GM12872 (cell line): ENCODE results near the gene CRIM1.

Experiments
- CTCF ChIP-seq: IDR thresholded peaks from 3 replicates; pipeline ENCODE4 v1.5.1; 2011; ENCODE audit warnings: low read depth, mild to moderate bottlenecking, low read length, moderate library complexity; ENCODE audit not compliant: insufficient read depth

CRIM1 gene

GRCh38 chr2:36577884-36578283 is 222.3 kb downstream of the CRIM1 start:
- no peak for TF ChIP-seq CTCF

DNA sequence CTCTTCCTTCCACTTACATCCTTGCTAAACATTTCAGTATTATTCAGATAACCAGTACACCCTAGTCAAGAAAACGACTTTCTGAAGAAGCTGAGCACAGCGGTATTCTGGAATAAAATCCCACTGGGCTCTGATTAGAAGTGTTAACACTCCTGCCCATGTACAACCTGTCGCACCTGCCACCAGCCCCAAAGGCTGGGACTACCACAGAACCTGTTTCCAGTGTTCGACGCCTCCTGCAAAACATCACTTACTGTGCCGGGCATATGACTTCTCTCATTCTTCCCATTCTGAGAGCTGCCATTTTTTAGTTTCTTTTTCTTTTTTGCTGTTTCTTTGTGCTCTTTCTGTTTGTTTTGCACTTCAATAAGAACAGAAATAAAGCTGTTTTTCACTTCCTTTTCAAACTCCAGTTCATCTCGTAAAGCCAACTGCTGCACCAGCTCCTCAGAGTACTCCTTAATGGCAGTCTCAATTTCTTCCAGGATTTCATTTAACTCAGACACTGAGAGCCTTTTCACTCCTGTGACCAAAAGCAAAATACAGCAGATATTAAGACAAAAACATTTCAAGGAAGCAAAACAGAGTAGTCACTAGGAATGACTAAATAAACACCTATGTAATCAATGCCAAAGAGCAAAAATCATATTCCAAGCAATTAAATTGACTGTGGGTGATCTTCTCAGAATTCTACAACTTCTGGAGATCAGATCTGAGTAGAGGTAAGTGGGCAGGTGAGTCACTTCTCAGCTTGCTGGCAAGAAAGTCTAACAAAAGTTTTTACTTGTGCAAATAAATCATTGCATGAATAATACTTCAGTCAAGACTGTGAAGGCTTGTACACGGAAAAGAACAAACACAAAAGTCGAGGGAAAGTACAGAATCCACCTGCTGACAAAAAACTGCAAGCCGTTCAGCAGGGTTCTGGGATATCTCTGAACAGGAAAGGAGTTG is 223.0 kb downstream of the CRIM1 start:
- TF ChIP-seq CTCF = no peak

GRCh38 chr2:36579297-36579664 is 223.7 kb downstream of the CRIM1 start:
- TF ChIP-seq CTCF = no peak

DNA sequence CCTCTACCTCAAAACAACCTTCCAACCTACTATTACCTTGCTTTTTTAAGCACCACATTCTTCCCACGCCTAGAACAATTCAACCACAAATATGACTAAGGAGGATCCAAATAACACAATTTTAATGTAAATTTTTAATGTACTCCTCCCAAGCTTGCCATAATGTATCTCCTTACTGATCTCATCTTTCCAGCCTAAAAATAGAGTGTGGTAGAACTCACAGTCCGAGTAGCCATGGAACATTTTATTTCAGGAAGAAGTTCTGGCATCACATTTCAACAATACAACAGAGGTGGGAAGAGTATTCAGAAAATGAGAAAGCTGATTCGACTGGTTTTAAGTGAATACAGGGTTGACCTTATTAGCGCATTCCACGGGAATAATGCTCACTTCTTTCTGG is 227.0 kb downstream of the CRIM1 start:
- TF ChIP-seq CTCF = no peak

- TF ChIP-seq CTCF = no peak
Observed at GRCh38 chr2:36582951-36583350, 227.4 kb downstream of the CRIM1 start.

- TF ChIP-seq CTCF = no peak
Observed at GRCh38 chr2:36584148-36584794, 228.7 kb downstream of the CRIM1 start.

DNA sequence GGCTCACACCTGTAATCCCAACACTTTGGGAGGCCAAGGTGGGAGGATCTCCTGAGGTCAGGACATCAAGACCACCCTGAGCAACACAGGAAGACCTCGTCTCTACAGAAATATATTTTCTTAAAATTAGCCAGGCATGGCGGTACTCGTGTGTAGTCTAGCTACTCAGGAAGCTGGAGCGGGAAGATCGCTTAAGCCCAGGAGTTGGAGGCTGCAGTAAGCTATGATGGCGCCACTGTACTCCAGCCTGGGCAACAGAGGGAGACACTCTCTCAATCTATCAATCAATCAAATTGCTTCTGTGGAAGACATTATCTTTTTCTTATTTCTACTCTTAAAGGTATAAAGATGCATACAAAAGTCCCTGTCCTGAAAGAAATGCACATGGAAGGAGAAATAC is 231.1 kb downstream of the CRIM1 start:
- no peak for TF ChIP-seq CTCF
